ENCODE data around the gene PNCK. TPM values are rescaled to one million over a fixed set of nuclear protein-coding genes. Genes with fewer than 3 reads are reported as not detected.

The PNCK gene
- total and polyA plus RNA-seq, 10 of the 15 experiments (the other 5 are each of a cell fraction or from before 2014, with no cell fraction given), result 0.21 to 0.67 (median 0.54) TPM; not detected in 7

- no peak for TF ChIP-seq ZBTB11 (CRISPR knock-in tag; IDR thresholded peaks at IDR 0.05)
- TF ChIP-seq POU2F2 (IDR thresholded peaks at IDR 0.05; ENCODE audit: borderline replicate concordance, low read depth, low read length), result no peak
- TF ChIP-seq TCF12 (IDR thresholded peaks at IDR 0.05; ENCODE audit: low read depth, low read length), result no peak
- TF ChIP-seq FOXM1 (IDR thresholded peaks at IDR 0.05; ENCODE audit: low read depth, low read length), result no peak
- H3K9me3 ChIP-seq (replicated peaks; ENCODE audit: control insufficient read depth, insufficient read depth, low read length), result no peaks in the 10 kb centered on the region; the same call in 2 of the 3 replicates
- WGBS (ENCODE audit: insufficient coverage, insufficient replicate concordance, low lambda C conversion rate, missing lambda C conversion rate), result 55% methylated on average over 27 of the region's 27 CpGs
- no TSS peak for BruUV-seq (replicated peaks)
- ATAC-seq, result no peak
- H3K4me1 ChIP-seq (ENCODE audit: control insufficient read depth, insufficient read depth, low read length), result no peaks in the 10 kb centered on the region
- SMC1A ChIA-PET (ENCODE audit: uncharacterized antibody, unreplicated experiment), result no interaction called here
- H3K36me3 ChIP-seq (ENCODE audit: control insufficient read depth in 2 of 2, insufficient read depth in 2 of 2, low read length in 1 of 2), result no peaks in the 10 kb centered on the region
- POLR2A ChIA-PET, result no interaction called here
- H3K79me2 ChIP-seq (ENCODE audit: control insufficient read depth, insufficient read depth, low read length), result no peaks in the 10 kb centered on the region
- H2AFZ ChIP-seq (ENCODE audit: control insufficient read depth, low read depth, low read length), result no peak overlapping the region
- no peaks in the 10 kb centered on the region for H3K27me3 ChIP-seq (replicated peaks in 1 of 2; ENCODE audit: control insufficient read depth in 2 of 2, insufficient read depth in 2 of 2, low read length in 1 of 2)
- in situ Hi-C loops (cut with MboI), result loop anchor here (5.0 to 10.0 kb wide), 2 partner anchors 63 to 725 kb away; no protein-coding TSS in a partner anchor
- H3K4me3 ChIP-seq, result no peak overlapping the region
- H3K27ac ChIP-seq (ENCODE audit: control insufficient read depth, insufficient read depth), result no peak overlapping the region
- H3K9ac ChIP-seq (ENCODE audit: control insufficient read depth, insufficient read depth, low read length), result no peak overlapping the region
- RAD21 ChIA-PET (ENCODE audit: unreplicated experiment), result interaction anchor here (0.7 kb wide), 1 partner anchor 115 kb away, joined by 3 read pairs; no protein-coding TSS in a partner anchor
- H4K20me1 ChIP-seq (ENCODE audit: control insufficient read depth, insufficient read depth), result no peaks in the 10 kb centered on the region
- intact Hi-C loops (cut with micrococcal nuclease; ENCODE audit: unreplicated experiment), result no loop called here
- FAIRE-seq, result no peak
- no peak overlapping the region for H3K4me2 ChIP-seq (ENCODE audit: control insufficient read depth, insufficient read depth)
- DNase-seq (ENCODE audit: low read depth, low spot score), result no peak
- CTCF ChIA-PET, result interaction anchor here (0.6 kb wide), 1 partner anchor 328 kb away, joined by 3 read pairs; no protein-coding TSS in a partner anchor
Measured at GRCh38 chrX:153671589-153672530, 1.8 kb downstream of the PNCK start.
